HG03558 (cell line): ENCODE data around the gene LTB4R.
A peak's percentile ranks its signal among the peaks of the same experiment; 100 is the strongest.

ENCODE experiments used
- ATAC-seq: cut with Tn5 transposase; IDR thresholded peaks from one replicate; pipeline ENCODE4 v1.9.1; 2021; ENCODE audit warnings: moderate number of reproducible peaks; ENCODE audit not compliant: unreplicated experiment; ENCODE audit errors: extremely low read depth

The LTB4R gene

GRCh38 chr14:24310646-24311604 is at the start of gene LTB4R:
Gene LTB4R, plus strand, starts transcription at chr14:24311502. Its CDS starts 4,150 bp downstream, at chr14:24315652.
- peak; percentile 50 for ATAC-seq

DNA sequence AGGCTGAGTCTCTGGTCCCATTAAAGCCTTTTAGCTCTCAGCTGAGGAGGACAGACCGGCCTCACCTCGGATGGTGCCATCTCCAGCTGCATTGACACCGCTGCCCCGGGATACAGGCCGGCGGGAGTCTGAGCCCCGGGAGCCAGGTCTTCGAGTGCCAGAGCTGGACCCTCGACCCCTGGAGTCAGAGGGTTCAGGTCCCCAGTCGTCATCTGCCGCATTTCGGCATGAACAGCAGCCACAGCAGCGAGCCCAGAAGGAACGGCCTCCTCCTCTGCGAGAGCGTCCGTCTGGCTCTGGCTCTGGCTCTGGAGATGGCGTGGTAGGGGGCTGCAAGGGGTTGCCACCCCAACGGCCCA is 49.4 kb upstream of the LTB4R start:
- ATAC-seq = no peak

DNA sequence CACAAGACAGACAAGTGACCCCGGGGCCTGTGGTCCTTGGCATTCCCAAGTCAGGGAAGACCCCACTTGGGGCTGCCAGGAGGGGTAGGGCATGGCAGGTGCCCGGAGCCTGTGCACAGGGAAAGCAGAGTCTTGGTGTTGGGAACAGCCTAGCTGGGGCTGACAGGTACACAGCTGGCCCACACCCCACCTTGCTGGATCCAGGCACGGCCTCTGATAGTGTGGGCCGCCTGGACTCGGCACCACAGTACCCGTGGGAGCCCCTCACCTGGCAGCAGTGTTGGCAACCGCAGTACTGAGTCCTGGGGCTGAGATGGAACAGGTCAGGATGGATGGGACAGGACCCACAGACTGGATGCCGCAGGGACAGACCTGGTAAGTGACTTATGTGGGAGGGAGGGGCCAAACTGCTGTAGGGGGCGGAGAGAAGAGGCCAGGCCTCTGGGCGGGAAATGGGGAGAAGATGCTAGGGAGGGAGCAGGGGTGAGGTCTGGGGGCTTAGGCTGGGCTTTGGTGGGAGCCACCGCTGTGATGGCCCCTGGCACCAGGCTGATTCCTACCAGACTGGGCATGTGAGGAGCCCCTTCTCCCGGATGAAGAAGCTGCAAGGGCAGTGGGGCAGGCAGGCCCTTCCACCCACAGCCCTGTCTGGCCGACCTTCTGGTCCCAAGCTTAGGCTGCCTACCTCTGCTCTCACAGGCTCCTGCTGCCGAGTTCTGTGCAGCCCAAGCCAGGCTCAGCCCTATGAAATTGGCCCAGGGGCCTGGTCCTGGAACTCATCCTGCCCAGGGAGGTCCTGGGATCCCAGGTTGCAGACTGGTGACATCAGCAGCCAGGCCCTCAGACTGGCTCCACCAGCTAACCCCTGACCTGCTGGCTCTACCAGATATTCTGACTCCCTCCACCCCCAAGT is 48.2 kb upstream of the LTB4R start, which contains the start of gene TGM1:
Gene TGM1, minus strand, starts transcription at position 357 of the 913 bp plus-strand sequence. CDS start 825 bp downstream, outside the sequence.
- ATAC-seq = no peak

GRCh38 chr14:24263848-24264247 is 47.5 kb upstream of the LTB4R start:
- no peak for ATAC-seq

GRCh38 chr14:24264298-24264697 is 47.0 kb upstream of the LTB4R start:
- ATAC-seq = no peak

GRCh38 chr14:24266344-24267244 is 44.7 kb upstream of the LTB4R start:
- ATAC-seq = no peak

DNA sequence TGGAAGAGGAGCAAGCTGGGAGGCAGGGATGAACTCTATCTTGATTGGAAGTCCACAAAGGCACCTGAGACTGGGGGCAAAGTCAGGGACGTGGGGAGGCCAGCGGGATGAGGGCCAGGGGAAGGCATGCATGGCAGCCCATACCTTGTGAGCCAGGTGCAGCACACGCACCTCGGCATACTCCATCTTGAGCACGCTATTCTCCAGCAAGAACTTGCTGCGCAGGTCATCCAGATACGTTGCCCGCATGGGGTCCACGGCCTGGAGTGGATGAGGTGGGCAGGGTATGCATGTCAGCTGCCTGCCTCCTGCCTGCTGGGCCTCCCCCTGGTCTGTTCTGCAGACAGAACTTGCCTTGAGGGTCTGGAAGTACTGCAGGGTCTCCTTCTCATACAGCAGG is 43.8 kb upstream of the LTB4R start:
- no peak for ATAC-seq

- ATAC-seq = no peak
Measured at GRCh38 chr14:24268225-24268624, 43.1 kb upstream of the LTB4R start.

GRCh38 chr14:24269368-24269767 is 41.9 kb upstream of the LTB4R start:
- no peak for ATAC-seq

GRCh38 chr14:24269910-24270536 is 41.3 kb upstream of the LTB4R start:
- no peak for ATAC-seq

DNA sequence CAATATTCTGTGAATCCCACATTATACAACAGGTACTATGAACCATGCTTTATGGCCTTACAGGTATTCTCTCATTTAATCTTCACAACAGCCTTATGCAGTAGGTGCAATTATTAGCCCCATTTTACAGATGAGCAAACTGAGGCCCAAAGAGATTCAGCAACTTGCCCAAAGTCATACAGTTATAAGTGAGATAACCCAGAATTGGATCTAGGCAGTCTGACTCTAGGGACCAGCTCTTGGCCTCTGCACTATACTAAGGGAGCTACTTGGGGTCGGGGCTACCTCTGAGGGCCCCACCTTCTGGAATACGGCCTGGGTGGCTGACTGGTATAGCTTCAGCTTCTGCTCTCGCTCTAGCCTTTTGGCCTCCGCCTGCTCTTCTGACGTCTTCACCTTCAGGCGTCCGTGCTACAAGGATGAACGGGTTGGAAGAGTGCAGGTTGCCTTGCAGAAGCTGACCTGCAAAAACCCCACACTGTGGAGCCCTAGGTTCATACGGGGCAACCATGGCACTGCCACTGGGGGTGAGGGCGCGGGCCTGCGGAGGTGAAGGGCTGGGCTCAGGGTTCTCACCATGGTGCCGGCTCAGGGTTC is 40.7 kb upstream of the LTB4R start:
- ATAC-seq = no peak

- ATAC-seq = peak; percentile 77
Measured at GRCh38 chr14:24271134-24271833, 40.0 kb upstream of the LTB4R start, which contains the start of gene RABGGTA. Gene RABGGTA, minus strand, starts transcription at chr14:24271597. Its CDS starts 482 bp downstream, at chr14:24271115.

- ATAC-seq = no peak
Measured at GRCh38 chr14:24271834-24272263, 39.5 kb upstream of the LTB4R start.

- no peak for ATAC-seq
Measured at GRCh38 chr14:24272467-24272866, 38.8 kb upstream of the LTB4R start.

- ATAC-seq = no peak
Measured at GRCh38 chr14:24273422-24273998, 37.8 kb upstream of the LTB4R start.

GRCh38 chr14:24274101-24274543 is 37.2 kb upstream of the LTB4R start:
- peak; percentile 44 for ATAC-seq

DNA sequence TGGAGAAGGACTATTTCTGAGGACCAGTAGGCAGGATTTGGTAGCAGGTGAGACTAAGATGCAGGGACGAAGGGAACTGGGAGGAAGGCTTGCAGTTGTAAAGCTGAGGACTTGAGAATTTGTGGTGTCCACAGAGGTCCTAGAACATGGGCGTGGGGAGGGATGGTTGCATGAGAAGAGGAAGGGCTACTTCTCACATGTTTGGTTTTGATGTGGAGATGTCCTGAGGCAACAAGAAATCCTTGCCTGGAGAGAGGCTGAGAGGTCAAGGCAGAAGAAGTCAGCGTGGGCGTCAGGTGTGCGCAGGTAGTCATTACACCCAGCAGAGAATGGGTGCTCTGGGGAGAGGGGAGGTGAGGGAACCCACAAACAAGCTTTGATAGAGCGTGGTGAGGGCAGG is 34.2 kb upstream of the LTB4R start:
- no peak for ATAC-seq
